ENCODE measurements around the gene METTL21C.

DNA sequence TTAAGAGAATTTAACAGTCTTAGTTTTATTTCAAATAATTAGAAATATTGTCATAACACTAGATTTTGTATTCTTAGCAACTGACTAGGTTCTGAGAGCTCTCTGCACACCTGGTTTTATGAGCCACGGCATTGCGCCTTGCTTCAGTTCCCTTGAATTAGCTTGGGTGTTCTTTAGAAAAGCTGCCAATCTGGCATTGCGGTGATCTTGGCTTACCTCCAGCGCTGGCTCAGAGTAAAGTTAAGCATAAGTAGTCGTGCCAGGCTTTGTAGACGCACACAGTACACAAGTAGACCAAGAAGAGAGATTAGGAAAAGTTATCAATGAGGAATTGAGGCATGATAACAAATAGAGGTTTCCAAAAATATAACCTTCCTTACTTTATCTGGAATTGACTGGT is 52.4 kb downstream of the METTL21C start:
- TF ChIP-seq CTCF (IDR thresholded peaks at IDR 0.05; ENCODE audit: insufficient read depth, low read length, poor library complexity, severe bottlenecking) (no peak), EZH2phosphoT487 (conservative IDR thresholded peaks at IDR 0.05; ENCODE audit: low read length) (no peak)

Measured in SU-DHL-6 (cell line).